Nephron progenitor cell (in vitro differentiated cells): Measurements from ENCODE around the gene GPR146.
A peak's percentile ranks its signal among the peaks of the same experiment; 100 is the strongest.

ENCODE experiments used
- DNase-seq: peaks from one replicate; pipeline ENCODE4 v3.0.0; 2021
- H3K27ac Mint-ChIP-seq: 2 replicates; pipeline ENCODE4 v1.8.0; 2021; ENCODE audit warnings: mild to moderate bottlenecking, moderate library complexity, mixed read lengths
- H3K27me3 Mint-ChIP-seq: 2 replicates; pipeline ENCODE4 v1.8.0; 2021; ENCODE audit warnings: mild to moderate bottlenecking, low read depth, mixed read lengths; ENCODE audit not compliant: poor library complexity
- H3K36me3 Mint-ChIP-seq: 2 replicates; pipeline ENCODE4 v1.8.0; 2021; ENCODE audit warnings: low read depth, mixed read lengths
- H3K4me1 Mint-ChIP-seq: 2 replicates; pipeline ENCODE4 v1.8.0; 2021; ENCODE audit warnings: mixed read lengths
- H3K4me3 Mint-ChIP-seq: 2 replicates; pipeline ENCODE4 v1.8.0; 2021; ENCODE audit warnings: mild to moderate bottlenecking, moderate library complexity, mixed read lengths
- H3K9me3 Mint-ChIP-seq: 2 replicates; pipeline ENCODE4 v1.8.0; 2021; ENCODE audit warnings: mild to moderate bottlenecking, moderate library complexity, mixed read lengths
- TF ChIP-seq, protein P1 (sequence below): fragments of 200-600 bp; sonication (generic); IDR thresholded peaks from 2 replicates; pipeline ENCODE4 v1.5.0; 2021; ENCODE audit warnings: antibody characterized with exemption

Gene GPR146

DNA sequence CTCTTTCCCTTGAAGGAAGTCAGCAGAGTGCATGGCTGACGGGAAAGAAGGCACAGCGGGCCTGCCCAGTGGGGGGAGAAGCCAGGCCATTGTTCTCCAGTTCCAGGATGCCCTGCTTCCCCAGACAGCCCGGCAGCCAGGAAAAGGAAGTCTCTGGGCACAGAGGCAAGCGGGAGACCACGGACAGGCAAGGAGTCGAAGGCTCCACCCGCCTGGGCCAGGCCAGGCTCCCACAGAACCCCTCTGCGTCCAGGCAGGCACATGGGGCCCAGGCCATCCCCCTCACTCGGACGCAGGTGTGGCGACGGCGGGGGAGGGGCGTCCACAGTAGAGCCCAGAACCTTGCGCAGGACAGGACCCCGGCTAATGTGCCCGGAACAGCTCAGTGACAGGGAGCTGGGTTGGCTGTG is 8.7 kb downstream of the GPR146 start:
- no peaks in the 10 kb centered on the region for H3K9me3 Mint-ChIP-seq
- H3K27ac Mint-ChIP-seq, result no peak overlapping the region
- TF ChIP-seq, protein P1, sequence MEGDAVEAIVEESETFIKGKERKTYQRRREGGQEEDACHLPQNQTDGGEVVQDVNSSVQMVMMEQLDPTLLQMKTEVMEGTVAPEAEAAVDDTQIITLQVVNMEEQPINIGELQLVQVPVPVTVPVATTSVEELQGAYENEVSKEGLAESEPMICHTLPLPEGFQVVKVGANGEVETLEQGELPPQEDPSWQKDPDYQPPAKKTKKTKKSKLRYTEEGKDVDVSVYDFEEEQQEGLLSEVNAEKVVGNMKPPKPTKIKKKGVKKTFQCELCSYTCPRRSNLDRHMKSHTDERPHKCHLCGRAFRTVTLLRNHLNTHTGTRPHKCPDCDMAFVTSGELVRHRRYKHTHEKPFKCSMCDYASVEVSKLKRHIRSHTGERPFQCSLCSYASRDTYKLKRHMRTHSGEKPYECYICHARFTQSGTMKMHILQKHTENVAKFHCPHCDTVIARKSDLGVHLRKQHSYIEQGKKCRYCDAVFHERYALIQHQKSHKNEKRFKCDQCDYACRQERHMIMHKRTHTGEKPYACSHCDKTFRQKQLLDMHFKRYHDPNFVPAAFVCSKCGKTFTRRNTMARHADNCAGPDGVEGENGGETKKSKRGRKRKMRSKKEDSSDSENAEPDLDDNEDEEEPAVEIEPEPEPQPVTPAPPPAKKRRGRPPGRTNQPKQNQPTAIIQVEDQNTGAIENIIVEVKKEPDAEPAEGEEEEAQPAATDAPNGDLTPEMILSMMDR, result no peak
- no peaks in the 10 kb centered on the region for H3K36me3 Mint-ChIP-seq
- no peaks in the 10 kb centered on the region for H3K27me3 Mint-ChIP-seq
- H3K4me1 Mint-ChIP-seq, result peaks cover 76% of the 10 kb centered on the region
- no peak for DNase-seq
- no peak overlapping the region for H3K4me3 Mint-ChIP-seq

GRCh38 chr7:1053816-1054370 is 9.5 kb downstream of the GPR146 start:
- Mint-ChIP-seq H3K4me3 (peak overlapping the region; percentile 68), H3K4me1 (peaks cover 73% of the 10 kb centered on the region), H3K36me3 (no peaks in the 10 kb centered on the region), H3K9me3 (no peaks in the 10 kb centered on the region), H3K27ac (peak overlapping the region; percentile 98), H3K27me3 (no peaks in the 10 kb centered on the region)
- peak; percentile 63 for DNase-seq
- TF ChIP-seq, protein P1, result no peak

DNA sequence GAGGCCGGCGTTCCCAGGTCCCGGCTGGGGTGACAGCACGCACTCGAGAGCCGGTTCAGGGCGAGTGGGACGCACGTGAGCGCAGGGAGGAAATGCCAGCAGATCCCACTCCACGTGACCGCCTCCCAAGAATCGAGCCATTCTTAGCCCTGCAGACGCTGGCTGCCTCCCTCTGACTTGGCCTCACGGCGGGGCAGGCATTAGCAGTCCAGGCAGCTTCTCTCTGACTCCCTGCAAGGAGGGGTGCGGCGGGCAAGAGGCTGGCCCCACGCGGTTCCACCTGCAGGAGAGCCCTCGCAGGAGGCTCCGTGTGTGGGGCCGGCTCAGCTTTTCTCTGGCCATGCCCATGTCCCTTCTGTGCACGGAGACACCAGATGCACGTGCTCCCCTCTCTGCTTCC is 10.1 kb downstream of the GPR146 start:
- no peaks in the 10 kb centered on the region for H3K27me3 Mint-ChIP-seq
- H3K36me3 Mint-ChIP-seq, result no peaks in the 10 kb centered on the region
- DNase-seq, result peak; percentile 33
- peak overlapping the region; percentile 98 for H3K27ac Mint-ChIP-seq
- TF ChIP-seq, protein P1, result no peak
- no peak overlapping the region for H3K4me3 Mint-ChIP-seq
- H3K4me1 Mint-ChIP-seq, result peaks cover 73% of the 10 kb centered on the region
- H3K9me3 Mint-ChIP-seq, result no peaks in the 10 kb centered on the region

GRCh38 chr7:1054861-1055450 is 10.6 kb downstream of the GPR146 start:
- Mint-ChIP-seq H3K4me1 (peaks cover 73% of the 10 kb centered on the region), H3K4me3 (no peak overlapping the region), H3K9me3 (no peaks in the 10 kb centered on the region), H3K27ac (peak overlapping the region; percentile 59), H3K27me3 (no peaks in the 10 kb centered on the region), H3K36me3 (no peaks in the 10 kb centered on the region)
- TF ChIP-seq, protein P1, result no peak
- DNase-seq, result peak; percentile 28

DNA sequence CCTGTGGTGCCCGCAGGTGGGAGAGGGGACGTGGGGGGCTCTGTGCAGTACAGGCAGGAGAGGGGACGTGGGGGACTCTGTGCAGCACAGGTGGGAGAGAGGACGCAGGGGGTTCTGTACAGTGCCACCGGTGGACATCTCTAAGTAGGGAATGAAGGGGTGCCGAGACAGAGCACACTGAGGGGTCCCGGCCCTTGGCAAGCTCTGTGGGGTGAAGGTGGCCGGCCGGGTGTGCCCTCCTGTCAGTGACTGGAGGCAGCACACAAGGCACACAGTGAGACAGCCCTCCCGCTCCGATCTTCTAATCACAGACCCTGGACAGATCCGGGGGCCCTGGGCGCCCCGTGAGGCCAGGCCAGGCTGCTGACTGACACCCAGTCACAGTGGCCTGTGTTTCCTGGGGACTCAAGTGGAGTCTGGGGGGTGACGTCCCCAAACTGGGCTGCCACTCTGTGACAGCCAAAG is 11.2 kb downstream of the GPR146 start:
- no peaks in the 10 kb centered on the region for H3K27me3 Mint-ChIP-seq
- H3K4me1 Mint-ChIP-seq, result peaks cover 73% of the 10 kb centered on the region
- DNase-seq, result no peak
- H3K4me3 Mint-ChIP-seq, result no peak overlapping the region
- no peaks in the 10 kb centered on the region for H3K9me3 Mint-ChIP-seq
- H3K36me3 Mint-ChIP-seq, result no peaks in the 10 kb centered on the region
- TF ChIP-seq, protein P1, result no peak
- H3K27ac Mint-ChIP-seq, result no peak overlapping the region
